GM12892 (cell line): Measurements from ENCODE around the gene SNX21.

Experiments used
- POLR2A ChIP-seq: IDR thresholded peaks from 2 replicates; pipeline ENCODE4 v1.6.1; 2011; ENCODE audit warnings: low read depth, low read length, control low read depth
- POLR2AphosphoS5 ChIP-seq: IDR thresholded peaks from 2 replicates; pipeline ENCODE4 v1.6.1; 2011; ENCODE audit warnings: low read depth, low read length, control low read depth

DNA sequence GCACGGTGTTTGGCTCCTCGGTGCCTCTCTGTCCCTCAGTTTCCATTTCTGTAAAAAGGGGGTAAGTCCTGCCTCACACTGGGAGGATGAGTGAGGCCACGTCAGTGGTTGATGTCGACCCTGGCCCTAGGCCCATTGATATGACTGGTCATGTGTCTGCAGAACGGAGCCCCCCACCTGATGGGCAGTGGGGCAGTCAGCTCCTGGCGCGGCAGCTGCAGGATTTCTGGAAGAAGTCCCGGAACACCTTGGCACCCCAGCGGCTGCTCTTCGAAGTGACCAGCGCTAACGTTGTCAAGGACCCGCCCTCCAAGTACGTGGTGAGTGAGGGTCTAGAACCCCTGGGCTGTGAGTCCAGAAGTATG, 1.2 kb downstream of the SNX21 start:
- TF ChIP-seq POLR2A (no peak), POLR2AphosphoS5 (no peak)
